ENCODE data around the gene HOXD3. TPM values are rescaled to one million over a fixed set of nuclear protein-coding genes. Genes with fewer than 3 reads are reported as not detected.

Gene HOXD3
- total RNA-seq, 1 experiment from 2014 or later, result 1.6 TPM

DNA sequence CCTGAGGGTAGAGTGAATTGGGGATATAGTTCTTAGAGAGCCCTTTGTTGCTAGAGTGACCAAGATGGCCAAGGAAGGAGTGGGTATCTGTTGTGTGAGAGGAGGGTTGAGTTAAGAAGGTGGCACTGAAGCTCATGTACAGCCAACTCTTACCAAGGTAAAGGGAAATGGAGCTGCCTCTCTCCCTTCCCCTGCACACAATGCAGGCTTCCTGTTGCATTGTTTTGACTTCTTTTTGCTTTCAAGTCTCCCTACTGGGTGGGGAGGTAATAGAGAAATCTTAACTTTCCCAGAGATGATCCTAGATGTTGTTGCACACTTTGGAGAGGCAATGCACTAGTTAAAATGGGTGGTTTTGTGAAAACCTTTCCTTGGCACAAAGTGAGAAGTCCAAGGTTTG is 55.2 kb downstream of the HOXD3 start:
- no peak for DNase-seq (ENCODE audit: low read depth)

DNA sequence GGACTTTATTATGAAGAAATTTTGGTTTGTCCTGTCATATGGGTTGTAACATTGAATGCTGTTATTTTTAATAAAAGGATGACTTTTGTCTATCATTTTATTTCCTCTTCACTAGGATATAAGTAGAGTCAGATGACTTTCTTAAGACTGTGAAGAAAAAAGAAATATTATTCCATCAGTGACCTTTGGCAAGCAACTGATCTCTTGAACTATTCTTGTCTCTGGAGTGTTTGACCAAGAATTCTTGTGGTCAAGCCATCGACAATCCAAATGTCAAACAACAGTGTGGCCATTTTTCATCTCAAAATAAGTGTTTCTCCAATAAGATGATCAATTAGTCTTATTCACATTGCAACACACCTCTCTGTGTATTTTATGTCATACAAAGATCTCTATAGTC is 56.3 kb downstream of the HOXD3 start:
- DNase-seq (ENCODE audit: low read depth), result no peak

Other genes with a start within 250 kb of the HOXD3 start
- gene LNPK, start 155.0 kb upstream of the HOXD3 start, total RNA-seq (2014; rRNA removed; shearing (Covaris generic)), result 56.6 and 64.4 TPM in 2 replicates
- not detected in 2 replicates for gene EVX2, start 73.3 kb upstream of the HOXD3 start, total RNA-seq (2014; rRNA removed; shearing (Covaris generic))
- gene HOXD13, start 64.6 kb upstream of the HOXD3 start, total RNA-seq (2014; rRNA removed; shearing (Covaris generic)), result 1.2 and 2.6 TPM in 2 replicates
- not detected in 2 replicates for gene HOXD12, start 57.5 kb upstream of the HOXD3 start, total RNA-seq (2014; rRNA removed; shearing (Covaris generic))
- gene HOXD11, start 50.0 kb upstream of the HOXD3 start, total RNA-seq (2014; rRNA removed; shearing (Covaris generic)), result 0.10 TPM in 1 of 2 replicates, not detected in the other
- gene HOXD10, start 40.5 kb upstream of the HOXD3 start, total RNA-seq (2014; rRNA removed; shearing (Covaris generic)), result not detected in 2 replicates
- 1.4 TPM in 2 replicates for gene HOXD9, start 34.6 kb upstream of the HOXD3 start, total RNA-seq (2014; rRNA removed; shearing (Covaris generic))
- gene HOXD8, start 27.6 kb upstream of the HOXD3 start, total RNA-seq (2014; rRNA removed; shearing (Covaris generic)), result 11.7 and 16.1 TPM in 2 replicates
- 7.2 and 9.6 TPM in 2 replicates for gene HOXD4, start 5.8 kb upstream of the HOXD3 start, total RNA-seq (2014; rRNA removed; shearing (Covaris generic))
- 0.39 and 0.96 TPM in 2 replicates for gene HOXD1, start 31.4 kb downstream of the HOXD3 start, total RNA-seq (2014; rRNA removed; shearing (Covaris generic))
- 53.9 and 60.8 TPM in 2 replicates for gene MTX2, start 112.1 kb downstream of the HOXD3 start, total RNA-seq (2014; rRNA removed; shearing (Covaris generic))

Data from RPMI7951 (cell line).